CD4-positive, alpha-beta T cell treated with Interleukin-17A for 1 hour (primary cell): ENCODE results near the gene RIC1.
"Not testable (repeated sequence)": the region's sequence is repeated elsewhere in the genome, so short reads cannot be mapped to it uniquely, and the experiment has no call there.

Source experiments
- DNase-seq: peaks from one replicate; pipeline ENCODE4 v3.0.0-alpha.2; 2020

RIC1 gene, protein sequence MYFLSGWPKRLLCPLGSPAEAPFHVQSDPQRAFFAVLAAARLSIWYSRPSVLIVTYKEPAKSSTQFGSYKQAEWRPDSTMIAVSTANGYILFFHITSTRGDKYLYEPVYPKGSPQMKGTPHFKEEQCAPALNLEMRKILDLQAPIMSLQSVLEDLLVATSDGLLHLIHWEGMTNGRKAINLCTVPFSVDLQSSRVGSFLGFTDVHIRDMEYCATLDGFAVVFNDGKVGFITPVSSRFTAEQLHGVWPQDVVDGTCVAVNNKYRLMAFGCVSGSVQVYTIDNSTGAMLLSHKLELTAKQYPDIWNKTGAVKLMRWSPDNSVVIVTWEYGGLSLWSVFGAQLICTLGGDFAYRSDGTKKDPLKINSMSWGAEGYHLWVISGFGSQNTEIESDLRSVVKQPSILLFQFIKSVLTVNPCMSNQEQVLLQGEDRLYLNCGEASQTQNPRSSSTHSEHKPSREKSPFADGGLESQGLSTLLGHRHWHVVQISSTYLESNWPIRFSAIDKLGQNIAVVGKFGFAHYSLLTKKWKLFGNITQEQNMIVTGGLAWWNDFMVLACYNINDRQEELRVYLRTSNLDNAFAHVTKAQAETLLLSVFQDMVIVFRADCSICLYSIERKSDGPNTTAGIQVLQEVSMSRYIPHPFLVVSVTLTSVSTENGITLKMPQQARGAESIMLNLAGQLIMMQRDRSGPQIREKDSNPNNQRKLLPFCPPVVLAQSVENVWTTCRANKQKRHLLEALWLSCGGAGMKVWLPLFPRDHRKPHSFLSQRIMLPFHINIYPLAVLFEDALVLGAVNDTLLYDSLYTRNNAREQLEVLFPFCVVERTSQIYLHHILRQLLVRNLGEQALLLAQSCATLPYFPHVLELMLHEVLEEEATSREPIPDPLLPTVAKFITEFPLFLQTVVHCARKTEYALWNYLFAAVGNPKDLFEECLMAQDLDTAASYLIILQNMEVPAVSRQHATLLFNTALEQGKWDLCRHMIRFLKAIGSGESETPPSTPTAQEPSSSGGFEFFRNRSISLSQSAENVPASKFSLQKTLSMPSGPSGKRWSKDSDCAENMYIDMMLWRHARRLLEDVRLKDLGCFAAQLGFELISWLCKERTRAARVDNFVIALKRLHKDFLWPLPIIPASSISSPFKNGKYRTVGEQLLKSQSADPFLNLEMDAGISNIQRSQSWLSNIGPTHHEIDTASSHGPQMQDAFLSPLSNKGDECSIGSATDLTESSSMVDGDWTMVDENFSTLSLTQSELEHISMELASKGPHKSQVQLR (N-terminal part only)

DNA sequence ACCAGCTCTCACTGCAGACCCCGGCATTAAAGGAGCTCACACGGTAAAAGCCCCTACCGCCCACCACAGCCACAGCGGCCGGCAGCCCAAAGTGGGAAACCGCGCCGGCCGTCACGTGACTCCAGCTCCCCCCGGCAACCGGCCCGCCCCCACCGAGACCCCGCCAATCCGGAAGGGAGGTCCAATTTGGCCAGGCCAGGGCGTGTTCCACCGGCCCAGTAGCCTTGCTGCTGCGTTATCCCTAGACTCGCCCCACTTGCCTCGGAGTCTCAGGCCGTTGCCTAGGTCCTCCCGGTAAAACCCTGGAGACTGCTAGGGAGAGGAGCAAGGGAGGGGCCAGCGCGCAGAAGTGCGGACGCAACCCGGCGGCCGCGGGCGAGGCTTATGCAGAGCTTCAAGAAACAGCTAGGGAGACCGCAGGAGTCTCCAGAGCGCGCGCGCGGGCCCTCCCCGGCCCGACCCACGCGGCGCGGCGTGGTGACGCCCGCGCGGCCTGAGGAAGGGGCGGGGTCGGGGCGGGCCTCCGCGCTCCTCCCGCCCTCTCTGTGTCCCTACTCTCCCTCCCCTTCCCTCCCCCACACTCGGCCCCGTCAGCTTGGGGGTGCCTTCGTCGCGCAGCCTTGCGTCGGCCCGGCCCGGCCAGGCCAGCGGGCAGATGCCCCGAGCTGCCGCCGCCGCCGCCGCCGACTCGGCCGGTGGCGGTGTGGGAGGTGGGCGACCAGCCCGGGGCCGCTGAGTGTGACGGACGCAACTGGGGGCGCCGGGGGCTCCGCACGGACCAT, at the start of gene RIC1:
TSS of gene RIC1 (plus strand) at position 578 of the 782 bp plus-strand sequence. CDS start at position 781, 203 bp downstream.
- peak; percentile 90 for DNase-seq

DNA sequence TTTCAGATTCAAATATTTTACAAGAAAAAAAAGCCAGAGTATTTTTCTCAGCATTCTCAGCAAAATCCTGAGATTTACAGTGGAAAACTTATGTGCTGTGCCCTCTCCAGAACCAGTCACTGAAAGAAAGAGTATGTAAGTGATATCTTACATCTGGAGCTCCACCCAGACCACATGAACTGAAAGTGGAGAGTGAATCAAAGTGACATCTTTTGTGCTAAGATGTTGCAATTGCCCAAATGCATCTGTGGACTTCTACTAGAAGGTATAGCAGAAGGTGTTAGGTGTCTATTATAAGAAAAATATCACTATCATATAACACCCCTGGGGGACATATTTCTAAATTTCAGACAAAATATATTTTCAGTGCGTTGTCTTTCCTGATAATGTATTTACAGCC, 49.0 kb upstream of the RIC1 start:
- DNase-seq, result no peak

DNA sequence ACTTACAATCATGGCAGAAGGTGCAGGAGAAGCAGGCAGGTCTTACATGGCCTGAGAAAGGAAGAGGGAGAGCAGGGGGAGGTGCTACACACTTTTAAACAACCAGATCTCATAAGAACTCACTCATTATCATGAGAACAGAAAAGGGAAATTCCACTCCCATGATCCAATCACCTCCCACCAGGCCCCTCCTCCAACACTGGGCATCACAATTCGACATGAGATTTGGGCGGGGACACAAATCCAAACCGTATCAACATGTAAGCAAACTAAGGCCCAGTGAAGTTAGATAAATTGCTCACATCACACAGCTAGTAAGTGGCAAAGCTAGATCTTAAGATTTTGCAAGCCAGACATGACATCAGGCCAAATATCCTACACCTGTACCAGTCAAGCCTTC, 48.3 kb upstream of the RIC1 start:
- DNase-seq, result no peak

DNA sequence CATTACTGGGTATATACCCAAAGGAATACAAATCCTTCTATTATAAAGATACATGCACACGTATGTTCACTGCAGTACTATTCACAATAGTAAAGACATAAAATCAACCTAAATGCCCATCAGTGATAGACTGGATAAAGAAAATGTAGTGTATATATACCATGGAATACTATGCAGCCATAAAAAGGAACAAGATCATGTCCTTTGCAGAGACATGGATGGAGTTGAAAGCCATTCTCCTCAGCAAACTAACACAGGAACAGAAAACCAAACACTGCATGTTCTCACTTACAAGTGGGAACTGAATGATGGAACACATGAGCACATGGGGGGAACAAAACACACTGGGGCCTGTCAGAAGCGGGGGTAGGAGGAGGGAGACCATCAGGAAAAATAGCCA, 47.2 kb upstream of the RIC1 start:
- not testable (repeated sequence) for DNase-seq

DNA sequence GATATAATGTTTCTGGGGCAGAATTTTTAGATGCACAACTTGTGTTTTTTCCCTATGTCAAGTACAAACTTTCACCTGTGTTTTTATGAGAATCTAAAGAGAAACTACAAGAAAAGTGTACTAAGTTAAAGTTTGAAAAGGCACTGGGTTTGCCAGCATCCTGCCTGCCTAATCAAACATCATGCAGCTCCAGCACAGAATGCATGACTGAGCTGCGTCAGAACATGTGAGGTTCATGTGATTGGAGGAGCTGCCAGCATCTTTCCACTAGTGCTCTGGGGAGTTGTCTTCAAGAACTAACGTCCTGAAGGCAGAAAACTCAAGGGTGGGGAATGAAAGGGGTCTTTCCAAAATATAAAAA, 46.1 kb upstream of the RIC1 start:
- DNase-seq, result peak; percentile 54

DNA sequence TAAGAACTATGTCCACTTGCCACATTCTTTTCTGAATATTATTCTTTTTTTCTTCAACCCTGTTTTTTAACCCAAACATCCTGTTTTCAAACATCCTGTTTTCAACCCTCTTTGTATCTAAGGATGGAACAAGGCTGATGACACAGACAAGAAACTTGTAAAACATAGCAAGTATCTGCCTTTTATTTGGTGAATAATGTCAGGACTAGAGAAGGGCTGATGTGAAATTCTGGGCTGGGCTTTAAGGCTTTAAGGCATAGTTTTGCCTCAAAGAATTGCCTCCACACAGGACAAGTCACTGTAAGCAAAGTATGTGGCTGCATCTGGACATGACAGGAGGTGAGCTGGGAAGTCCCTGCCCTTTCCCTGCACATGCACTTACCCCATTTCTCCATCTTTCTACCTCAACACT, 42.5 kb upstream of the RIC1 start:
- DNase-seq, result peak; percentile 40

DNA sequence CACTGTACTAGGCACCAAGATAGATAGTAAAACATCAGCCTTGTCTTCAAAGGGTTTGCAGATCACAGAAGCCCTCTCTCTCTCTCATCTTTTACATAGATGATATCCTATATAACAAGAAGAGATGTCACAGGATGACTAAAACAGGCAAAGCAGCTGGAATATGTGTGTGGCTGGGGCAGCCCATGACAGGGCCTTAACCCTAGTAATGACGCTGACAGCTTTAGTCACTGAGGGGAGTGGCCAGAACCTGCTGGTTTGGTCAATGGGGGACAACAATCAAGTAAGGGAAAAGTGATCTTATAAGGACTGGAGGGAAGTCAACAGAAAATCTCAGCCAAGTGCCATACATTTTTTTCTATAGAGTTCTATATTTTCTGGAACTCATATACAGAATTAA, 41.9 kb upstream of the RIC1 start:
- no peak for DNase-seq

DNA sequence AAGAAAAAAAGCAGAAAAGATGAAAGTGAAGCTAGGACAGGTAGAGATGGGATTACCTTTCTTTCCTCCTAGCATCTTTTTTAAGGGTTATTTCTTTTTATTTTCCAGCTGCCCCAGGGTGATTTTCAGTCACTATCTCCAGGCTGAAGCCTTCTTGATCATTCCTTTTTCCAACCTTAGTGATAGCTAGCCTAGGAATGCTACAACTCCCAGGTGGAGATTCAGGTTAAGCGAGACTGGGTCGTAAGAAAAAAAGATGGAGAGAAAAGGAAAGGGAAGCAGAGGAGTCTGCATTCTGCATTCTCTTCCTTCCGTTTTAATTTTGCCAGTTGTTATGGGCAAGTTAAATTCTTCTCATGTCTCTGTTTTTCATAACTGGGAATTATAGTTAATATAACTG, 36.7 kb upstream of the RIC1 start:
- no peak for DNase-seq

DNA sequence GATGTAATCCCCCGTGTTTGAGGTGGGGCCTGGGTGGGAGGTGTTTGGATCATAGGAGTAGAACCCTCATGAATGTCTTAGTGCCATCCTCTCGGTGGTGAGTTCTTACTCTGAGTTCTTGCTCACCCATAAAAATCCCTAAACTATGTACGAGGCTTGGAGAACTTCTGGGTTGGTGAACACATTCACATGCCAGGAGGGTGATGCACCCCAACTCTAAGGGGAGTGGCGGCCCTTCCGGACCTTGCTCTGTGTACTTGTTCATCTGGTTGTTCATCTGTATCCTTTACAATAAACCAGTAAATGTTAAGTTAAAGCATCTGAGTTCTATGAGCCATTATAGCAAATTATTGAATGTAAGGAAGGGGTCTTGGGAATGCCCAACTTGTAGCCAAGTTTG, 36.0 kb upstream of the RIC1 start:
- DNase-seq, result no peak

DNA sequence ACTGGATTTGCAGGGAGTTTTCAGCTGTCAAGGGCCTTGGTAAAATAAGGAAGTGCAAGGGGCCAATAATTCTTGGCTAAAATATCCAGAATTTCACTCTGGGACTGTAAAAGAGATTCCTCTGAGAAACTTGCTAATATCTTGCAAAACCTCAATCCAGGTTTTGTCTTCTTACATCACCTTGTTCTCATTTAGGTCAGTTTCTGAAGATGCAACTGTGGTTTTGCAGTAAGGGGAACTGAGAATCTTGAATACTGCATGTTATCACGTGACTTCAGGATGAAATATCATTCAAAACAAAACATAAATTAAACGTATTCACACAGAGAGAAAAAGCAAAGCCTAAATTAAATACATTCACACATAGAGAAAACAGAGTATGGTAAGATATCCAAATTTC, 35.0 kb upstream of the RIC1 start:
- peak; percentile 12 for DNase-seq

DNA sequence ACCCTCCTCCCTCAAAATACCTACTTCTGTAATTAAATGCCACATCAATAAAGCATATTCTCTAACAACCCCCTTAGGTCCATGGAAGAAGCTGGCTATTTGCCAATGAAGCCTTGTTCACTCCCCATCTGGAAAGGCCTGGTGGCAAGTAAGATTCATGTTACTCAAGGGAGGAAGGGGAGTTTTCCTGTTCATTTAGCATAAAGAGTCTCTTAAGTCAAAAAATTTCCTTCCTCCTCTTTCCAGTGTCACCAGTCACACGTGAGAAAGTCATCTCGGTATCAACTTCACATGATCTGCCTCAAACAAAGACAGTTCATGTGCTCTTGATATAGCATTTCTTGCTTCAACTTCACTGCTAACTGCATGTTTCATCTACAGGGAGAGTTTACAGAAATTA, 32.7 kb upstream of the RIC1 start:
- no peak for DNase-seq

DNA sequence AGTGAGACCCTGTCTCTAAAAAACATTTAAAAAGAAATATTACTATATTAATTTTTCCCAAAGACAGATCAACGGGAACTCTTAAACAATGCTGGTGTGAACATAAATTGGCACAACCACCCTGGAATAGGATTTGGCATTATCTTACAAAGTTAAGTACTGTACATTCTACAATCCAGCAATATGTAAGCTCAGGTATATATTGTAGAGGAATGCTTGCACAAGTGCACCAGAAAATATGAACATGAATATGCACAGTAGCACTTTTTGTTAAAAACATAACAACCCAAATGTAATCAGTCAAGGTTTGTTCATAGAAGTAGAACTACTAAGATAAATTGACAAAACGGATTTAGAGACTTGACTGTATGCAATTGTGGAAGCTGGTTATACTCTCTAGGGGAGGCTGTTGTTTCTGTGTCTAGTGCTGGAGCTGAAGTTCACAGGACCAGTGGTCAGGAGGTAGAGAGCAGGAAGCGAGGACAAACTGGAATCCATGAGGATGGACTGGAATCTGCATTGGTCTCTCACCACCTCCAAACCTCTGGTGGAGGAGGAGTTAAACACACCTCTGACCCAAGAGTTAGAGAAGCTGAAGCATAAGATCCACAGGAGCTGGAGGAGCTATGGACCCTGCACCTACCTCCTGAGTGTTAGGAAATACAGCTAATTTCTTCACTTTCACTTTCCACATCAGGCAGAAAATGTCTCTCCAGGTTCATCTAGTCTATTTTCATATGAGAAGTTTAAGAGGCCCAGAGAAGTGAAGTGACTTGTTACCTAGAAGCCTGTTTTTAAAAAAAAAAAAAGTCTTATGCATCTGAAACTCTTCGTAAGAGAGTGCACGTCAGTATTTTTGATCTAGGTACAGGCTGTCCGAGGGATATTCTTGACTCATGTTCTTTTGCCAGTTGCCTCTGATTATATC, 20.3 kb upstream of the RIC1 start:
- DNase-seq, result no peak

DNA sequence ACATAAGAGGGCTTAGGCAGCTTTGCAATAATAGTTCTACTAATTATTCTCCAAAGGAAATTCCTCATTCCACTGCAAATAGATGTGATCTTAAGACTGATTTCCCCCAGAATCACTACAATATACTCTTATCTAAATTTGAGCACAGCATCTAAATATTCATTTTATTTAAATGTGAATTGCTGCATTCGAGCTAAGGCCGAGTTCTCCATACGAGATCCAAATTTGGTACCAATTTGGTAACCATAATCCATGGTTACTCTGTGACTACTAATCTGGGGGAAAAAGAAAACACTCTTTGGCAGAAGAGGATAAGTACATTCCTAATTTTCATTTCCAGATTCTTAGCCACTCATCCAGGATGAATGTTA, 19.7 kb upstream of the RIC1 start:
- DNase-seq, result no peak

DNA sequence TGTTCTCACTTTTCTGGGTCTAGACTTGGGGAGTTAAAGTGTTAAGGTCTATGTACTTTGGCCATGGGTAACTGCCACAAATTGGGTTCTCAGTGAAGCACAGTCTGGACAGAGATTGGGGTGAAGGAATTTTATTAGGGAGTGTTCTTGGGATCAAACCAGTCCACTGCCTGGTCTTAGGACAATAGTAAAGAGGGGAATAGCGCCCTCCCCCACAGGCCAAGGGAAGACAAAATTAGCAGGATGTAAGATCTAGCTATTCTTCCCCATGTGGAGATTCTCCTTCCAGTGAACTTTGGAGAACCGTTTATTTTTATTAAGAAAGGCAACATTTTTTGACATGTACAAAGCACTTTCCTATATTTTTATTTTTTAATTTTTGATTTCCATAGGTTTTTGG, 18.4 kb upstream of the RIC1 start:
- no peak for DNase-seq

DNA sequence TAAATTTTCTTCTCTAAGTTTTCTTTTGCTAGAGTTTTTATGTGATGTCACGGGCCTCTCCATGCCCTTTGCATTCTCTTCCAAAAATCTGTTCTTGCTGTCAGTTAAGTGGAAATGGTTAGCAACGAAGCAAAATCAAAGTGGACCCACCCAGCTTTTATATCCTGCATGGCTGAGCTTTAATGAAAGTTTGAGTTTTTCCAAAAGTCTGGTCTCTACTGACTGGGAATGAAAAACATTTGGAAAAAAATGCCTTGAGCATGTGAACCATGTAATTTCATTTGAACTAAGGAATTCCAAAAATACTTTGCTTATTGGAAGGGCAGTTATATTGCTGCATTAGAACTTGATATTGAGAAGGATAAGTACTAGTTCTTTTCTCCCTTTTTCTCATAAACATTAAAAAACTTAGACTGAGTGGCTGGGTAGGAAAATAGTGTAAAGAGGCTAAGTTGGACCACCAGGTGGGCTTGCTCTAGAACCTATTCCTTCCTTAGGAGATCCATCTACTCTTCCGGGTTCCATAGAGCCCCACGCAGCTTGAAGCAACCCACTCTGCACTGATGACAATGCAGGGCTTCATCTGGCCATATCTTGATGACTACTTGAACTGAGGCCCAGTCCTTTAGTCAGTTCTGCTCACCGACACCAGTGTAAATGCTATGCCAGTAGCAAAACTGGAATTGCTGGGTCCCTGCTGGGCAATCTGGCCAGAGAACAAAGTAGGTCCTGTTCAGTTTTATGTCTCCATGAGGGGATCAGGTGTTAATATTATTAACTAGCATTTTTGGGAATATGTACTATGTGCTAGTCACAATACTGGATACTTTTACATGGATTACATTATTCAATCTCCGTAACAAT, 17.4 kb upstream of the RIC1 start:
- no peak for DNase-seq

DNA sequence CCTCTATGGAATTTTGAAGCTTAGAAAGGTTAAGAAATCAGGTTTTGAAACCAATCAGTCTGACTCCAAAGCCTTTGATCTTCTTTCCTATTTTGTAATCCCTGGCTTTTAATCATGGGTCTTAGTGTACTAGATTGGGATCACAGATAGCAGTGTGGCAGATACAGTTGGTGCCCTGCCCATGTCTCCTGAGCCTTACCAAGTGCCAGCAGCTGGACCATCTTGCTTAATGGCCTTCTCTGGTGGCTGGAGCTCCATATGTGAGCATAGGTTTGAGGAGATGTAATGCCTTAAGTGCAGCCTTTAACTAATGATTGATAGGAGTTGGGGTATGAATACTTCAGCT, 16.7 kb upstream of the RIC1 start:
- no peak for DNase-seq

DNA sequence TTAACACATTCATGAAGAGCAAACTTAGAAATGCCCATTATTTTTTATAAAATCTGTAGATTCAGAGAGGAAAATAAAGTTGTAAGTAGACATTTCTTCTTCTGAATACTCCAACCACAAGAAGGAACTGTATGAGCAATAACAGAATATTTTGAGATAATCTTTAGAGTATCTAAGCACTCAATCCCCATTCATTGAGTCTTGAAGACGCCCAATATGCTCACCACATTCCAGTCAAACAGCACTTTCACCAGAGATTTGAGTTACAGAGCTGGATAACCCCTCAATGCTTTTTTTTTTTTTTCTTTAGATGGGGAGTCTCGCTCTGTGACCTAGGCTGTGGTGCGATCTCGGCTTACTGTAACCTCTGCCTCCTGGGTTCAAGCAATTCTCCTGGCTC, 14.7 kb upstream of the RIC1 start:
- no peak for DNase-seq

DNA sequence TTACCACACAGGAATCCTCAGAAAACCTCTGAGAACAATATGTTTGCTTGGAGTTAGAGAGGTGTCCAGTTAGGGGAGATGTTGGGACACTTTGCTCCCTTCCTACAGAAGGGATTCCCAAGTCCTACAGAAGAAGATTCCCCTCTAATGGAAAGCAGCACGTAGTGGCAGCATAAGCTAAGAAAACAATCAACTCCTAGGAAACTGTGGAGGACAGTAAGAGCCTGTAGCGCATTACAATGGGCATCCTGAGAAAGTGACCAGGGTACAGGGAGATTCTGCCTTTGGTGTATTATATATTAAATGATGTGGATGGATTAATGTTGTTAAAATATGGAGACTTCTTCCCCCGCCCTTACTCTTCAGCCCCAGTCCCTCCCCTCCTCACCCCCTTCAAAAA, 13.9 kb upstream of the RIC1 start:
- no peak for DNase-seq

DNA sequence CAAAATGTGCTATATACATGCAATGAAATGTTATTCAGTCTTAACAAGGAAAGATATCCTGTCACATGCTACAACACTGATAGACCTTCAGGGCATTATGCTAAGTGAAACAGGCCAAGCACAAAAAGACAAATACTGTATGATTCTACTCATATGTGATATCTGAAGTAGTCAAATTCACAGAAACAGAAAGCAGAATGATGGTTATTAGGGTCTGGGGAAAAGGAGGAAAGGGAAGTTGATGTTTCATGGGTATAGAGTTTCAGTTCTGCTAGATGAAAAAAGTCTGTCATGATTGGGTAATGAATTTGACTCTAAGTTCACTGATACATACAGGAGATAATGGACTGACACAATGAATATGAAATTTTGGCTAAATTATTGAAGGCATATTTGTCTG, 11.2 kb upstream of the RIC1 start:
- no peak for DNase-seq

DNA sequence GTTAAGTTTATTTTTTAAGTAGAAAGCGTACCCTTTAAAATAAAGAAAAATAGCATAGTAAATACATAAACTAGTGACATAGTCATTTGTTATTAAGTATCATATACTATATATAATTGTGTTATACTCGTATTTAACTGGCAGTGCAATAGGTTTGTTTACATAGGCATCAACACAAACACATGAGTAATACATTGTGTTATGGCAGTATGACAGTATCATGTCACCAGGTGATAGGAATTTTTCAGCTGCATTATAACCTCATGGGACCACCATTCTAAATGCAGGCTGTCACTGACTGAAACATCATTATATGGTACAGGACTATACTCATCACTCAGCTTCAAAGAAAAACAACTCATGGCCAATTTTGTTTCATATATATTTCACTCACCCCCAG, 8.4 kb upstream of the RIC1 start:
- no peak for DNase-seq

DNA sequence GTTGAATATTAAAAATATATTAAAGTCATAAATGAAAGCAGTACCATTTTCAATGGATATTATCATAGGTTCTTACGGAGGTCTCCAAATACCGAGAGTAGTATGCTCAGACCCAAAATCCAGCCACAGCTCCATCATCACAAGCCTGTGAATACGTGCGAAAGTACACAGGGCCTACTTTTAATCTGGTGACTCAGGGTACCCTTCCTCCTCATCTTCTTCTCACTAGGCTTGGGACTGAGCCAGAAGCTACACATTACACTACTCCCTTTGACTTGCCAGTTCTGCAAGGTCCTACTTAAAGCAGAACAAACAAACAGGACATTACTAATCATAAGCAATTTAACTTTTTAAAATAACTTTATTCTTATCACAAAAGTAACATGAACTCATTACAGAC, 7.6 kb upstream of the RIC1 start:
- DNase-seq, result no peak
